B cell (primary cell): ENCODE results near the gene TFCP2L1.

Experiments
- CTCF ChIP-seq: fragments of 200-600 bp; IDR thresholded peaks from one replicate; pipeline ENCODE4 v1.8.0; 2022; ENCODE audit warnings: antibody characterized with exemption, mild to moderate bottlenecking
- EZH2 ChIP-seq: IDR thresholded peaks from 2 replicates; pipeline ENCODE4 v1.6.1; 2012; ENCODE audit warnings: borderline replicate concordance, low read depth, mild to moderate bottlenecking, moderate library complexity, low read length; ENCODE audit not compliant: insufficient read depth, poor library complexity, severe bottlenecking

- TF ChIP-seq EZH2 = no peak
- TF ChIP-seq CTCF = no peak
Observed at GRCh38 chr2:121273116-121273515, 11.9 kb downstream of the TFCP2L1 start.
